ENCODE results near the gene PLPP4. TPM values are rescaled to one million over a fixed set of nuclear protein-coding genes. Genes with fewer than 3 reads are reported as not detected.
A peak's percentile ranks its signal among the peaks of the same experiment; 100 is the strongest.

The PLPP4 gene
- total RNA-seq, 1 experiment from 2014 or later = 10.7 TPM

DNA sequence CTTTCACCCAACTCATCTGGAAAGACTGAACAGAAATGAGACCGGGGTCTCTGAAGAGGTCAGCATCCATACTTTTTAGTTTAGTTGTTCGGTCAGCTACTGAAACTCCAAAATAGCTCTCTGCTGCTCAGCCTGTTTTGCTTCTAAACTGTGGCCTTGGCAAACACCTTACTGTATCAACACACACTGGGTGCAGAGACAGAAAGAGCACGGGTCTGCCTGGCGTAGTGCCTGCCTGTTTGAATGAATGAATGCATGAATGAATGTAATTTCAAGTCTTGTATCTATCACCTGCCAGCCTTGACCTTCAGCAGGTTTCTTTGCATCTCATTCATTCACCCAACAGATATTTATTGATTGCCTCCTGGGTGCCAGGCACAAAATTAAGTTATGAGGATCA lies 98.4 kb downstream of the PLPP4 start:
- no peak overlapping the region for H3K4me3 ChIP-seq (ENCODE audit: low read length)
- no peak overlapping the region for H3K4me2 ChIP-seq (ENCODE audit: low read length)
- no peaks in the 10 kb centered on the region for H3K9me2 ChIP-seq (replicated peaks; ENCODE audit: low read length)
- no TSS peak for BruUV-seq (replicated peaks)
- H3K79me2 ChIP-seq (ENCODE audit: low read length) = no peaks in the 10 kb centered on the region
- intact Hi-C loops (cut with micrococcal nuclease) = no loop called here
- H4K20me1 ChIP-seq (ENCODE audit: low read length) = no peaks in the 10 kb centered on the region
- H3K36me3 ChIP-seq (ENCODE audit: low read depth, low read length) = no peaks in the 10 kb centered on the region
- TF ChIP-seq EZH2 (IDR thresholded peaks at IDR 0.05; ENCODE audit: low read length, unreplicated experiment) (no peak), EZH2phosphoT487 (IDR thresholded peaks at IDR 0.05; ENCODE audit: borderline replicate concordance, low read length) (no peak)
- TF ChIP-seq, protein P1, sequence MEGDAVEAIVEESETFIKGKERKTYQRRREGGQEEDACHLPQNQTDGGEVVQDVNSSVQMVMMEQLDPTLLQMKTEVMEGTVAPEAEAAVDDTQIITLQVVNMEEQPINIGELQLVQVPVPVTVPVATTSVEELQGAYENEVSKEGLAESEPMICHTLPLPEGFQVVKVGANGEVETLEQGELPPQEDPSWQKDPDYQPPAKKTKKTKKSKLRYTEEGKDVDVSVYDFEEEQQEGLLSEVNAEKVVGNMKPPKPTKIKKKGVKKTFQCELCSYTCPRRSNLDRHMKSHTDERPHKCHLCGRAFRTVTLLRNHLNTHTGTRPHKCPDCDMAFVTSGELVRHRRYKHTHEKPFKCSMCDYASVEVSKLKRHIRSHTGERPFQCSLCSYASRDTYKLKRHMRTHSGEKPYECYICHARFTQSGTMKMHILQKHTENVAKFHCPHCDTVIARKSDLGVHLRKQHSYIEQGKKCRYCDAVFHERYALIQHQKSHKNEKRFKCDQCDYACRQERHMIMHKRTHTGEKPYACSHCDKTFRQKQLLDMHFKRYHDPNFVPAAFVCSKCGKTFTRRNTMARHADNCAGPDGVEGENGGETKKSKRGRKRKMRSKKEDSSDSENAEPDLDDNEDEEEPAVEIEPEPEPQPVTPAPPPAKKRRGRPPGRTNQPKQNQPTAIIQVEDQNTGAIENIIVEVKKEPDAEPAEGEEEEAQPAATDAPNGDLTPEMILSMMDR (conservative IDR thresholded peaks at IDR 0.05; ENCODE audit: low read depth, low read length) = no peak
- ChIA-PET POLR2A (ENCODE audit: unreplicated experiment) (no interaction called here), CTCF (no interaction called here)
- no peaks in the 10 kb centered on the region for H3K27me3 ChIP-seq (ENCODE audit: low read length)
- H3K9ac ChIP-seq (ENCODE audit: low read length) = no peak overlapping the region
- no peak overlapping the region for H3K27ac ChIP-seq (ENCODE audit: low read length)
- DNase-seq = no peak
- H3K4me1 ChIP-seq (ENCODE audit: insufficient read depth, low read length) = peaks cover 13% of the 10 kb centered on the region; the same call in 1 of the 2 replicates
- H3K9me3 ChIP-seq (ENCODE audit: low read length) = no peaks in the 10 kb centered on the region
- ATAC-seq = no peak
- no peaks in the 10 kb centered on the region for H3F3A ChIP-seq (ENCODE audit: low read length, unreplicated experiment)
- H2AFZ ChIP-seq (ENCODE audit: low read length) = no peak overlapping the region

DNA sequence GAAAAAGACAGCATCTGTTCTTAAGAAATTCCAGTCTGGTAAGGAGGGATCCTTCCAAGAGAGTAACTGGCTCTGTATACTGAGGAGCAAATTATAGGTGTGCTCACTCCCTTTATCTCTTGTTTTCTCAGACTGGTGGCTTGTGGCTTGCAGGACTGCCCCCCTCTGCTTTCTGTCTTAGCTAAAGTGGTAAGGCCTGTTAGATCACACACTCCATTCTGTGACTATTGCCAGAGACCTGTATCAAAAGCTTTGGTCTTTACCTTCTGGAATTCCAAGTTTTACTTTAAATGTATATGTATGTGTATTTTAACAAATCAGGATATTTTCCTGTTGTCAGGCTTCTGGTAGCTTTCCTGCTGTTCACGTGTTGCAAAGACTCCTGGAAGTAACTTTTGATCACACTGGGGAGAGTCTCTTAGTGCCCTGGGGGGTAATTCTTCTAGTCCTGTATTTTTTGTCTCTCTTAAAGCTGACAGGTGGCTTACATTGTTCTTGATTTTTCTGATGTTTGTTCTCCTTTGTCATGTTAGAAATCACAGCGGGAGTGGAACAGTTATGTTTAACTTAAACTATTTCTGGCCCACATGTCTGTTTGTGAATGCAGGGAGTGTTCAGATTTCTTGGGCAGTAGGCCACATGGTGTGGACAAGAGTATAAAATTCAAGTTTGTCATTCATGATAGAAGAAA lies 99.0 kb downstream of the PLPP4 start:
- no peak overlapping the region for H3K27ac ChIP-seq (ENCODE audit: low read length)
- H3K27me3 ChIP-seq (ENCODE audit: low read length) = no peaks in the 10 kb centered on the region
- no peak overlapping the region for H3K4me2 ChIP-seq (ENCODE audit: low read length)
- H3K4me1 ChIP-seq (ENCODE audit: insufficient read depth, low read length) = peaks cover 13% of the 10 kb centered on the region; the same call in 1 of the 2 replicates
- BruUV-seq (replicated peaks) = no TSS peak
- TF ChIP-seq EZH2 (IDR thresholded peaks at IDR 0.05; ENCODE audit: low read length, unreplicated experiment) (no peak), EZH2phosphoT487 (IDR thresholded peaks at IDR 0.05; ENCODE audit: borderline replicate concordance, low read length) (no peak)
- TF ChIP-seq, protein P1 (conservative IDR thresholded peaks at IDR 0.05; ENCODE audit: low read depth, low read length) = no peak
- ChIA-PET POLR2A (ENCODE audit: unreplicated experiment) (no interaction called here), CTCF (no interaction called here)
- H3F3A ChIP-seq (ENCODE audit: low read length, unreplicated experiment) = no peaks in the 10 kb centered on the region
- no peak overlapping the region for H3K9ac ChIP-seq (ENCODE audit: low read length)
- H3K36me3 ChIP-seq (ENCODE audit: low read depth, low read length) = no peaks in the 10 kb centered on the region
- no peak overlapping the region for H3K4me3 ChIP-seq (ENCODE audit: low read length)
- H3K9me3 ChIP-seq (ENCODE audit: low read length) = no peaks in the 10 kb centered on the region
- H3K9me2 ChIP-seq (replicated peaks; ENCODE audit: low read length) = no peaks in the 10 kb centered on the region
- intact Hi-C loops (cut with micrococcal nuclease) = no loop called here
- ATAC-seq (peak; percentile 56), DNase-seq (no peak)
- no peaks in the 10 kb centered on the region for H4K20me1 ChIP-seq (ENCODE audit: low read length)
- no peak overlapping the region for H2AFZ ChIP-seq (ENCODE audit: low read length)
- H3K79me2 ChIP-seq (ENCODE audit: low read length) = no peaks in the 10 kb centered on the region

DNA sequence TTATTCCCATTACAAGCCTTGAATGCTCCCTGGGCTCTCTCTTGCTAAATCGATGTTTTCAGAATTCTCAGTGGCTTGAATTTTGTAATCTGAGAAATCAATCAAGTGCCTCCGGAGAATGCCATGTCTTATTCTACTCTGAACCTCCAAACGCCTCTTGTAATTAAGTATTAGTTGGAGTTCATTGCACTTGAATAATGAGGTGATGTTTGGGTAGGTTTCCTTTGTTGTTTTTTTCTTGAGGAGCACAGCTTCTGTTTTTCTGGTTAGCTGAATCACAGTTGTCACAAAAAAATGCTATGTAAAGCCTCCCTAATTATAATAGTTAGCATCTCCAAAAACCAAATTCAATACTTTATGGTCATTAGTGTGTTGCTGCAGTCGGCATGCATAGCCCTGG lies 100.3 kb downstream of the PLPP4 start:
- POLR2A ChIA-PET (ENCODE audit: unreplicated experiment) = no interaction called here
- H3K36me3 ChIP-seq (ENCODE audit: low read depth, low read length) = no peaks in the 10 kb centered on the region
- H3K9ac ChIP-seq (ENCODE audit: low read length) = no peak overlapping the region
- no peak overlapping the region for H3K27ac ChIP-seq (ENCODE audit: low read length)
- no peaks in the 10 kb centered on the region for H4K20me1 ChIP-seq (ENCODE audit: low read length)
- DNase-seq (no peak), ATAC-seq (no peak)
- no peaks in the 10 kb centered on the region for H3F3A ChIP-seq (ENCODE audit: low read length, unreplicated experiment)
- H3K9me3 ChIP-seq (ENCODE audit: low read length) = no peaks in the 10 kb centered on the region
- peaks cover 13% of the 10 kb centered on the region; the same call in 1 of the 2 replicates for H3K4me1 ChIP-seq (ENCODE audit: insufficient read depth, low read length)
- H3K79me2 ChIP-seq (ENCODE audit: low read length) = no peaks in the 10 kb centered on the region
- no peak overlapping the region for H2AFZ ChIP-seq (ENCODE audit: low read length)
- no TSS peak for BruUV-seq (replicated peaks)
- CTCF ChIA-PET = no interaction called here
- TF ChIP-seq, protein P1 (conservative IDR thresholded peaks at IDR 0.05; ENCODE audit: low read depth, low read length) = no peak
- TF ChIP-seq EZH2 (IDR thresholded peaks at IDR 0.05; ENCODE audit: low read length, unreplicated experiment) (no peak), EZH2phosphoT487 (IDR thresholded peaks at IDR 0.05; ENCODE audit: borderline replicate concordance, low read length) (no peak)
- no peak overlapping the region for H3K4me2 ChIP-seq (ENCODE audit: low read length)
- H3K4me3 ChIP-seq (ENCODE audit: low read length) = no peak overlapping the region
- H3K27me3 ChIP-seq (ENCODE audit: low read length) = no peaks in the 10 kb centered on the region
- intact Hi-C loops (cut with micrococcal nuclease) = no loop called here
- H3K9me2 ChIP-seq (replicated peaks; ENCODE audit: low read length) = no peaks in the 10 kb centered on the region

Data from PC-3 (cell line).